Stimulated activated CD8-positive, alpha-beta memory T cell treated with anti-CD3 and anti-CD28 coated beads, Interleukin-12 subunit alpha, Interleukin-12 subunit beta, amount 100 ng/mL, for 4 hours (primary cell): ENCODE results near the gene DBT.
"Not testable (repeated sequence)": the region's sequence is repeated elsewhere in the genome, so short reads cannot be mapped to it uniquely, and the experiment has no call there.

Experiments used
- DNase-seq: peaks from one replicate; pipeline ENCODE4 v3.0.0-alpha.2; 2020; ENCODE audit warnings: low read depth

The DBT gene

GRCh38 chr1:100249537-100250257, at the start of gene DBT:
DBT (minus strand) TSS chr1:100249834; CDS start chr1:100249820, 14 bp downstream.
- peak; percentile 79 for DNase-seq

GRCh38 chr1:100298512-100298911, 48.9 kb upstream of the DBT start:
- DNase-seq = no peak

GRCh38 chr1:100296997-100297396, 47.4 kb upstream of the DBT start:
- not testable (repeated sequence) for DNase-seq

- DNase-seq = no peak
Measured at GRCh38 chr1:100296140-100296539, 46.5 kb upstream of the DBT start.

GRCh38 chr1:100292711-100293110, 43.1 kb upstream of the DBT start:
- DNase-seq = no peak

GRCh38 chr1:100290291-100290690, 40.7 kb upstream of the DBT start:
- DNase-seq = no peak

- no peak for DNase-seq
Measured at GRCh38 chr1:100287162-100287561, 37.5 kb upstream of the DBT start.

GRCh38 chr1:100284591-100284990, 35.0 kb upstream of the DBT start:
- no peak for DNase-seq

GRCh38 chr1:100279954-100280682, 30.5 kb upstream of the DBT start:
- DNase-seq = no peak

- DNase-seq = no peak
Measured at GRCh38 chr1:100279358-100279923, 29.8 kb upstream of the DBT start.

GRCh38 chr1:100277866-100278265, 28.2 kb upstream of the DBT start:
- DNase-seq = no peak

- DNase-seq = no peak
Measured at GRCh38 chr1:100268202-100268601, 18.6 kb upstream of the DBT start.

GRCh38 chr1:100267284-100267683, 17.6 kb upstream of the DBT start:
- DNase-seq = no peak

- DNase-seq = no peak
Measured at GRCh38 chr1:100266741-100267140, 17.1 kb upstream of the DBT start.

GRCh38 chr1:100265931-100266740, 16.5 kb upstream of the DBT start, which contains the start of gene RTCA:
RTCA (plus strand) TSS chr1:100266216; CDS start chr1:100266376, 160 bp downstream.
- peak; percentile 92 for DNase-seq

- no peak for DNase-seq
Measured at GRCh38 chr1:100265562-100265930, 15.9 kb upstream of the DBT start.

- not testable (repeated sequence) for DNase-seq
Measured at GRCh38 chr1:100264081-100264480, 14.4 kb upstream of the DBT start.

GRCh38 chr1:100261686-100262085, 12.1 kb upstream of the DBT start:
- no peak for DNase-seq

- DNase-seq = not testable (repeated sequence)
Measured at GRCh38 chr1:100258427-100258826, 8.8 kb upstream of the DBT start.

GRCh38 chr1:100256273-100256672, 6.6 kb upstream of the DBT start:
- DNase-seq = not testable (repeated sequence)

- DNase-seq = no peak
Measured at GRCh38 chr1:100253552-100253951, 3.9 kb upstream of the DBT start.

- no peak for DNase-seq
Measured at GRCh38 chr1:100252901-100253300, 3.3 kb upstream of the DBT start.
